ENCODE results near the gene SLC25A48.

SLC25A48 gene

DNA sequence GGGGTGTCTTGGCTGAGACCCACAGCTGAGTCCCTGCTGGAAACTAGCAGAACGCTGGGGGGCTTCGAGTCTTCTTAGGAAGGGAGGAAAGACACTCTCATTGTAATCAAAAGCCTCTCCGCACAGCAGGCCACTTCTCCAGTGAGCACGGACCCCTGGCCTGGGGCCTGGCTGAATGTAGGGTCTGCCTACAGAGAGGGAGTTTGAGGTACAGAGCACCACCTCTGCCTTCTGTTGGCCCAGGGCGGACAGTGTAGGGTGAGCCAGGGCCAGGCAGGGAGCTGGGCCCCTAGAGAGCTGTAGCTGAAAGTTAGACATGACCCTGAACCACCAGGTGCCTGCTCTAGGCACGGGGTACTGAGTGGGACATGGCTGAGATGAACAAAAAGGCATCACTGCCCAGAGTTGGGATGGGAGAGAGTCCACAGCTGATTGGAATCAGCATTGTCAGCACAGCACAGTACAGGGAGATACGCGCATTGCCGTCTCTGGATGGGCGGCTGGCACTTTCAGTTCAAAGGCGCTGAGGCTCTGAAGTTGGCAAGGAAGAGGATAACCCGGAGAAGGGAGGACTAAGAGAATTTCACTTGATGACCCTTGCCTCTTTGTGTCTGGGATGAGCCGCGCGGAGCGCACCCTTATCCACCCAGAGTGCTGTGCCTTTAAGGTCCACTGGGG lies 363 bp upstream of the SLC25A48 start:
- H3K4me1 ChIP-seq (ENCODE audit: control insufficient read depth, insufficient read depth, low read length): 0 out of 2 replicates have a peak, but pooled peaks cover 2% of the 10 kb centered on the region
- H3K4me3 ChIP-seq (ENCODE audit: low read depth, low read length): no peak overlapping the region; the same call in 1 of the 2 replicates
- TF ChIP-seq ZNF391 (tag by site-specific recombination; IDR thresholded peaks at IDR 0.05; ENCODE audit: borderline replicate concordance, low read depth): no peak
- TF ChIP-seq ZNF366 (tag by site-specific recombination; conservative IDR thresholded peaks at IDR 0.05): no peak
- peak; percentile 78 for TF ChIP-seq ZBTB17 (tag by site-specific recombination; IDR thresholded peaks at IDR 0.05)
- no peak for TF ChIP-seq TSHZ1 (tag by site-specific recombination; IDR thresholded peaks at IDR 0.05; ENCODE audit: borderline replicate concordance)
- TF ChIP-seq, protein P1, sequence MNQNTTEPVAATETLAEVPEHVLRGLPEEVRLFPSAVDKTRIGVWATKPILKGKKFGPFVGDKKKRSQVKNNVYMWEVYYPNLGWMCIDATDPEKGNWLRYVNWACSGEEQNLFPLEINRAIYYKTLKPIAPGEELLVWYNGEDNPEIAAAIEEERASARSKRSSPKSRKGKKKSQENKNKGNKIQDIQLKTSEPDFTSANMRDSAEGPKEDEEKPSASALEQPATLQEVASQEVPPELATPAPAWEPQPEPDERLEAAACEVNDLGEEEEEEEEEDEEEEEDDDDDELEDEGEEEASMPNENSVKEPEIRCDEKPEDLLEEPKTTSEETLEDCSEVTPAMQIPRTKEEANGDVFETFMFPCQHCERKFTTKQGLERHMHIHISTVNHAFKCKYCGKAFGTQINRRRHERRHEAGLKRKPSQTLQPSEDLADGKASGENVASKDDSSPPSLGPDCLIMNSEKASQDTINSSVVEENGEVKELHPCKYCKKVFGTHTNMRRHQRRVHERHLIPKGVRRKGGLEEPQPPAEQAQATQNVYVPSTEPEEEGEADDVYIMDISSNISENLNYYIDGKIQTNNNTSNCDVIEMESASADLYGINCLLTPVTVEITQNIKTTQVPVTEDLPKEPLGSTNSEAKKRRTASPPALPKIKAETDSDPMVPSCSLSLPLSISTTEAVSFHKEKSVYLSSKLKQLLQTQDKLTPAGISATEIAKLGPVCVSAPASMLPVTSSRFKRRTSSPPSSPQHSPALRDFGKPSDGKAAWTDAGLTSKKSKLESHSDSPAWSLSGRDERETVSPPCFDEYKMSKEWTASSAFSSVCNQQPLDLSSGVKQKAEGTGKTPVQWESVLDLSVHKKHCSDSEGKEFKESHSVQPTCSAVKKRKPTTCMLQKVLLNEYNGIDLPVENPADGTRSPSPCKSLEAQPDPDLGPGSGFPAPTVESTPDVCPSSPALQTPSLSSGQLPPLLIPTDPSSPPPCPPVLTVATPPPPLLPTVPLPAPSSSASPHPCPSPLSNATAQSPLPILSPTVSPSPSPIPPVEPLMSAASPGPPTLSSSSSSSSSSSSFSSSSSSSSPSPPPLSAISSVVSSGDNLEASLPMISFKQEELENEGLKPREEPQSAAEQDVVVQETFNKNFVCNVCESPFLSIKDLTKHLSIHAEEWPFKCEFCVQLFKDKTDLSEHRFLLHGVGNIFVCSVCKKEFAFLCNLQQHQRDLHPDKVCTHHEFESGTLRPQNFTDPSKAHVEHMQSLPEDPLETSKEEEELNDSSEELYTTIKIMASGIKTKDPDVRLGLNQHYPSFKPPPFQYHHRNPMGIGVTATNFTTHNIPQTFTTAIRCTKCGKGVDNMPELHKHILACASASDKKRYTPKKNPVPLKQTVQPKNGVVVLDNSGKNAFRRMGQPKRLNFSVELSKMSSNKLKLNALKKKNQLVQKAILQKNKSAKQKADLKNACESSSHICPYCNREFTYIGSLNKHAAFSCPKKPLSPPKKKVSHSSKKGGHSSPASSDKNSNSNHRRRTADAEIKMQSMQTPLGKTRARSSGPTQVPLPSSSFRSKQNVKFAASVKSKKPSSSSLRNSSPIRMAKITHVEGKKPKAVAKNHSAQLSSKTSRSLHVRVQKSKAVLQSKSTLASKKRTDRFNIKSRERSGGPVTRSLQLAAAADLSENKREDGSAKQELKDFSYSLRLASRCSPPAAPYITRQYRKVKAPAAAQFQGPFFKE (tag by site-specific recombination; IDR thresholded peaks at IDR 0.05; ENCODE audit: borderline replicate concordance): no peak
- TF ChIP-seq ZBTB48 (tag by site-specific recombination; IDR thresholded peaks at IDR 0.05): 0 out of 2 replicates have a peak, but pooled peaks have one; percentile 11
- TF ChIP-seq KLF9 (tag by site-specific recombination; IDR thresholded peaks at IDR 0.05; ENCODE audit: low read depth): no peak
- no peak for TF ChIP-seq ZNF121 (tag by site-specific recombination; IDR thresholded peaks at IDR 0.05)
- TF ChIP-seq ZNF449 (tag by site-specific recombination; IDR thresholded peaks at IDR 0.05): no peak
- TF ChIP-seq ZNF555 (tag by site-specific recombination; conservative IDR thresholded peaks at IDR 0.05): no peak
- H3K27ac ChIP-seq (ENCODE audit: extremely low read depth, low read depth, low read length): no peak overlapping the region
- no peaks in the 10 kb centered on the region for H3K36me3 ChIP-seq (ENCODE audit: control insufficient read depth in 2 of 2, insufficient read depth in 1 of 2, low read length in 2 of 2)
- H3K9me3 ChIP-seq (ENCODE audit: control insufficient read depth, insufficient read depth, low read depth, low read length): no peaks in the 10 kb centered on the region
- ChIA-PET CTCF (interaction anchor here (0.5 to 11.4 kb wide), 7 partner anchors 21 to 378 kb away, joined by 3 to 319 read pairs (median 5); no protein-coding TSS in a partner anchor), POLR2A (no interaction called here)

DNA sequence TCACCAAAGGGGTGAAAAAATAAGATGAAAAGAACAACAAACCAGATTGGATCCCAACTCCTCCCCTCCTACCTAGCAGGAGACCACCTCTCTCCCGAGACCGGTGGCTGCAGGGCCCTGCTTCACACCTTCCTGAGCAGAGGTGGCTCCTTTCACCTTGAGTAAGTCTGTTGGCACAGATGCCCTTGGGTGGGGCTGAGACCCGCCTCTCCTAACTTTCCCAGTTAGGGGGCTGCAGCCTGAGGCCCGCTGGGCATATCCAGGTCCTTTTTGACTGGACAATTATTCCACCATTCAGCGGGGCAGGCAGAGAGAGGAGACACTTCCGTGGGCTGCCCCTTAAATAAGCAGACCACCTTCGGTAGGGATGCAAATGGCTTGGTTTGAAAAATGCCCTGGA lies 1.3 kb downstream of the SLC25A48 start:
- CTCF ChIA-PET: interaction anchor here (0.7 to 11.4 kb wide), 9 partner anchors 13 to 378 kb away, joined by 3 to 319 read pairs (median 4); no protein-coding TSS in a partner anchor
- no peak overlapping the region for H3K4me3 ChIP-seq (ENCODE audit: low read depth, low read length)
- POLR2A ChIA-PET: no interaction called here
- TF ChIP-seq ZNF76 (tag by site-specific recombination; IDR thresholded peaks at IDR 0.05; ENCODE audit: borderline replicate concordance, low read depth) (no peak), ZNF626 (tag by site-specific recombination; IDR thresholded peaks at IDR 0.05) (no peak), ZBTB10 (tag by site-specific recombination; IDR thresholded peaks at IDR 0.05) (no peak), ZNF670 (tag by site-specific recombination; IDR thresholded peaks at IDR 0.05; ENCODE audit: low read depth) (no peak), ZNF37A (tag by site-specific recombination; IDR thresholded peaks at IDR 0.05) (no peak)
- TF ChIP-seq, protein P2, sequence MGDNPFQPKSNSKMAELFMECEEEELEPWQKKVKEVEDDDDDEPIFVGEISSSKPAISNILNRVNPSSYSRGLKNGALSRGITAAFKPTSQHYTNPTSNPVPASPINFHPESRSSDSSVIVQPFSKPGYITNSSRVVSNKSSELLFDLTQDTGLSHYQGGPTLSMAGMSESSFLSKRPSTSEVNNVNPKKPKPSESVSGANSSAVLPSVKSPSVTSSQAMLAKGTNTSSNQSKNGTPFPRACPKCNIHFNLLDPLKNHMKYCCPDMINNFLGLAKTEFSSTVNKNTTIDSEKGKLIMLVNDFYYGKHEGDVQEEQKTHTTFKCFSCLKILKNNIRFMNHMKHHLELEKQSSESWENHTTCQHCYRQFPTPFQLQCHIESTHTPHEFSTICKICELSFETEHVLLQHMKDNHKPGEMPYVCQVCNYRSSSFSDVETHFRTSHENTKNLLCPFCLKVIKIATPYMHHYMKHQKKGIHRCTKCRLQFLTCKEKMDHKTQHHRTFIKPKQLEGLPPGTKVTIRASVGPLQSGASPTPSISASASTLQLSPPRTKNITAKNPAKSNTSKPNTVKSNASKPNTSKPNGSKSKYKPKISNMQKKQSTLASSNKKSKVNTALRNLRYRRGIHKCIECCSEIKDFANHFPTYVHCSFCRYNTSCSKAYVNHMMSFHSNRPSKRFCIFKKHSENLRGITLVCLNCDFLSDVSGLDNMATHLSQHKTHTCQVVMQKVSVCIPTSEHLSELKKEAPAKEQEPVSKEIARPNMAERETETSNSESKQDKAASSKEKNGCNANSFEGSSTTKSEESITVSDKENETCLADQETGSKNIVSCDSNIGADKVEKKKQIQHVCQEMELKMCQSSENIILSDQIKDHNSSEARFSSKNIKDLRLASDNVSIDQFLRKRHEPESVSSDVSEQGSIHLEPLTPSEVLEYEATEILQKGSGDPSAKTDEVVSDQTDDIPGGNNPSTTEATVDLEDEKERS (tag by site-specific recombination; IDR thresholded peaks at IDR 0.05): no peak

More for the DNA sequence above, 1.3 kb downstream of the SLC25A48 start:
- Histone ChIP-seq H3K9me3 (ENCODE audit: control insufficient read depth, insufficient read depth, low read depth, low read length) (no peaks in the 10 kb centered on the region), H3K4me1 (ENCODE audit: control insufficient read depth, insufficient read depth, low read length) (0 out of 2 replicates have a peak, but pooled peaks cover 2% of the 10 kb centered on the region), H3K27ac (ENCODE audit: extremely low read depth, low read depth, low read length) (no peak overlapping the region), H3K36me3 (ENCODE audit: control insufficient read depth in 2 of 2, insufficient read depth in 1 of 2, low read length in 2 of 2) (no peaks in the 10 kb centered on the region)

All from HEK293 (cell line).